GM21367 (cell line): ENCODE data around the gene TRAFD1.

Experiments
- ATAC-seq: cut with Tn5 transposase; IDR thresholded peaks from one replicate; pipeline ENCODE4 v1.9.1; 2021; ENCODE audit not compliant: unreplicated experiment

The TRAFD1 gene

DNA sequence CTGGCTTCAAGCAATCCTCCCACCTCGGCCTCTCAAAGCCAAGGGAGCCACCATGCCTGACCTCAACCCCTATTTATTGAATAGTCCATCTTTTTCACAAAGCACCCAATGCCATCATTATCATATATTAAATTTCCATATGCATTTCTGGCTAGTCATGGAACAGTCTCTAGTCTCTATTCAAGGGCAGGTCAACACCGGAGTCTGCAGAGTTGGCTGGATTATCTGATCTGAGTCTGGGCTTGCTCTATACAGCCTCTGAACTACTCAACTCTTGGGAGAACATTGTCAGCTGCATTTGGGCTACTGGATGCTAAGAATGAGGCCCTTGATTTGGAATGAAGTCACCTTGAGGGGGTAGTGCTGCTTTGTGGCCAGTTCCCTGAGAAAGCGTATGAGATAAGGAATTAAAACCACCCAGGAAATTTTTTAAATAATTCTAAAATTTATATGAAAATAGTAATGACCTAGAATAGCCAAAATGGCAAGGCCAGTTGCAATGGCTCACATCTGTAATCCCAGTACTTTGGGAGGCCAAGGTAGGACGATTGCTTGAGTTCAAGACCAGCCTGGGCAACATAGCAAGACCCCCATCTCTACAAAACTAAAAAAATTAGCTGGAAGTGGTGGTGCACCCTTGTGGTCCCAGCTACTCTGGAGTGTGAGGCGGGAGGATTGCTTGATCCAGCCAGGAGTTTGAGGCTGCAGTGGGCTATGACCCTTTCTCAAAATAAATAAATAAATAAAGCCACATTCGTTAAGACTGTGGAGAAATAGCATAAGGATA is 9.9 kb upstream of the TRAFD1 start:
- ATAC-seq: no peak

DNA sequence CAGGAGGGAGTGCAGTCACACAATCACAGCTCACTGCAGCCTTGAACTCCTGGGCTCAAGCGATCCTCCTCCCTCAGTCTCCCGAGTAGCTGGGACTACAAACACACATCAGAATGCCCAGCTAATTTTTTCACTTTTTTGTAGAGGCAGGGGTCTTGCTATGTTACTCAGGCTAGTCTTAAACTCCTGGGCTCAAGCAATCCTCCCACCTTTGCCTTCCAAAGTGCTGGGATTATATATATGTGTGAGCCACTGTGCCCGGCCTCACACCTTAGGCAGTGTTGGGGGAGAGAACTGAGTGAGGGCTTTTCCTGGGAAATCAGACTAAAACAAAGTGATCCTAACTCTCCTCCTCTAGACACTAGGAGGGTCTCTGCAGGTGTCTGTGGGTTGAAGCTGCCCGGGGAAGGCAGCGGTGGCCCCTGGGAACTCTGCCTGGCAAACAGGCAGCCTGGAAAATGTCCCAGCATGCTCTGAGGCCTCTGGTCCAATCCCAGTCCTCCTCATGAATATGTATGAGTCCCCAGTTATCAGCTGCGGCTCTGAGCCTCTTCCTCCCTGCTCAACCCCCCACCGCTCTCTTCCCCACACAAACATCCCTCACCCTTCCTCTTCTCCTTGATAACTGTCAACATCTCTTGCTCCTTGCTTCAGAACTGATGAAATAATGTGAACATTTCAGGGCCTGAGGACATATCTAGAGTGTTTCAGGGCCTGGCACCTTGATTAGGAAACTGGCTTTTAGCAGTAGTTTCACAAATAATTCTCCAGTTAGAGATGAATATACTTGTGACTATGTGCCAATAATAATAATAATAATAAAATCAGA is 8.9 kb upstream of the TRAFD1 start:
- no peak for ATAC-seq

DNA sequence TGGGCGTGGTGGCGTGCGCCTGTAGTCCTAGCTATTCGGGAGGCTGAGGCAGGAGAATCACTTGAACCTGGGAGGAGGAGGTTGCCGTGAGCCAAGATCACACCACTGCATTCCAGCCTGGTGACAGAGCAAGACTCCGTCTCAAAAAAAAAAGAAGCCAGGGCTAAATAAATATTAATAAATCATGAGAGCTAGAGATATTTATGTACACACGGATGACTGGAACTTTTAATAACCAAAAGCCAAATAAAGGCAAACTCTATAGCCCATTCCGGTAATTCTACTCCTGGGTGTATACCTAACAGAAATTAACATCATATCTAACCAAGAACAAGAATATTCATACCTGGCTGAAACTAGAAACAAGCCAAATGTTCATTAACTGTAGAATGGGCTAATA is 7.7 kb upstream of the TRAFD1 start:
- no peak for ATAC-seq

DNA sequence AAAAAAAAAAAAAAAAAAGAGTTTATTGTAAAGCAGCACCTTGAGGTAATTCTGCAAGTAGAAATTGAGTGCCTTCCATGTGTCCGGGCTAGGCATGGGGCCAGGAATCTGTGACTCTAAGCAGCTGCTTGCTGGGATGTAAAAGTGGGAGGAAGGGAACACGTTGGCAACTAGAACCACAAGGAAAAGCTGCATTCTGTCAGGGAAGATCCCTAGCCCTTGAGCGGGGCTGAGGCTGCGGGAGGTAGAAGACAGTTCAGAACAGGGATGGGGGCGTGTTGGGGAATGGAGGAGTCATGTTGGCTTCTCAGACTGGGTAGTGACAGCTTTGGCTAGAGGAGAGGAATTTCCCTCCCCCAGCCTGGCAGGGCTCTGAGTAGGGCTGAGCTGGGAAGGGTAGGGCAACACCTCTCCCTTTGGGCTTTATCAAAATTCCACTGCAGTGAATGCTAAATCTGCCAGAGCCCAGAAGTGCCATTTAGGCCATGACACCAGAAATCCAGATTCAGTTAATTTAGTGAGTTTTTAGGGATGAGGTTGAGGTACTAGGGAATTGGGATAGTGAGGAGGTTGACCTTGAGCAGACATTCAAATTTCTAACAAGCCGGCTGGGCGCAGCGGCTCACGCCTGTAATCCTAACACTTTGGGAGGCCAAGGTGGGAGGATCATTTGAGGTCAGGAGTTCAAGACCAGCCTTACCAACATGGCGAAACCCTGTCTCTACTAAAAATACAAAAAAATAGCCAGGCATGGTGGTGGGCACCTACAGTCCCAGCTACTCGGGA is 3.4 kb upstream of the TRAFD1 start:
- ATAC-seq: no peak

DNA sequence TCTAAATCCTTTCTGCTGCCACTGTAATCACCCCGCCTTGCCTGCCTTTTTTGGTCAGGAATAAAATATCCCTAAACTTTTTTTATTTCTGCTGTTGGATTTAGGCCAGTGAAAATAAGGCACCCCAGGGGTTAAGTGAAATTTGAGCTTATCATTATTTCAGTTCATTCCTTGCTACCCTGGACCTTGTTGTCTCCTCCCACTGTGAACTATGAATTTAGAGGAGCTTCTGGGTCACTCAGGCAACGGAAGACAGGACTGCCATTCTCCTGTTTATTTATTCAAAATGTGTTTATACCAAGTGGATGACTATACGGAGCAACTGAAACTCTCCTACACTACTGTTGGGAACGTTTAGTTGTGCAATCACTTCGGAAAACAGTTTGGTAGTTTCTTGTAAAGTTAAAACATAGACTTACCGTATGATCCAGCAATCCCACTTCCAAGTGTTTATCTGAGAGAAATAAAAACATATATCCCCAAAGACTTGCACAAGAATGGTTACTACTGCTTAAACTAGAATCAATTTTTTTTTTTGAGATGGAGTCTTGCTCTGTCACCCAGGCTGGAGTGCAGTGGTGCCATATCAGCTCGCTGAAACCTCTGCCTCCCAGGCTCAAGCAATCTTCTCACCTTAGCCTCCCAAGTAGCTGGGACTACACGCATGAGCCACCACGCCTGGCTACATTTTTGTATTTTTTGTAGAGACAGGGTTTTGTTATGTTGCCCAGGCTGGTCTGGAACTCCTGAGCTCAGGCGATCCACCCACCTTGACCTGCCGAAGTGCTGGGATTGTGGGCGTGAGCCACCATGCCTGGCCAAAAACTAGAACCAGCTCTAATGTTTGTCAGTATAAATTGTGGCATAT is 2.3 kb upstream of the TRAFD1 start:
- no peak for ATAC-seq

DNA sequence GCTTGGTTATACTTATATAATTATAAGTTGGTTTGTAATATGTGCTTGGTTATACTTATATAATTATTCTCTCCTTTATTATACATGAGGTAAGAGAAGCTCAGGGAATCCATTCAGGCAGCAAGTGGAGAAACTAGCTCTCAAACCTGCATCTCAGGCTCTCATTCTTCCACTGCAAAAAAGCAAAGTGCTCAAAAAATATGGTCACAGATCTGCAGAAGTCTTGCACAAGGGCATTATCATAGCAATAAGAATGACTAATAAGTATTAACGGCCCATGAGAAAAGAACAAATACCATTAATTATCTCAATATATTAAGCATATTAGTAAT is 476 bp upstream of the TRAFD1 start:
- no peak for ATAC-seq

DNA sequence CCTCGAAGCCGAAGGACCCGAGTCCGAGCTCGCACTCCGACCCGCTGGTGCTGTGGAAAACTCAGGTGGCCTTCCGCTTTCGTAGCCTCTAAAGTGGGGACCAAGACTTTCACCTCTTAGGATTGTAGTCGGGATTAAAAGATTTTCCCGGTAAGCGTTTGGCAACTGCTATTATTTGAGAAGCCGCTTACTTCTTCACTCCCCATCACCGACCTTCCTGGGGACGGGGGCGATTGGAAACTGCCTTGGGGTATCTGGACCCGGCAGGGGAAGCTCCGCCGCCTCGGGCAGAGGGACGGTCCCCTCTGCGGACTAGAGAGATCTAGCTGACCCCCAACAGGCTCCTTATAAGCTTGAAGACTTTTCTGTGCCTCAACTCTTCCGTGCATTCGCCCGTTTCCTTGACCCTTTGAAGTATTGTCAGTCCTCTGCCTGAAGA is 659 bp downstream of the TRAFD1 start:
- no peak for ATAC-seq

DNA sequence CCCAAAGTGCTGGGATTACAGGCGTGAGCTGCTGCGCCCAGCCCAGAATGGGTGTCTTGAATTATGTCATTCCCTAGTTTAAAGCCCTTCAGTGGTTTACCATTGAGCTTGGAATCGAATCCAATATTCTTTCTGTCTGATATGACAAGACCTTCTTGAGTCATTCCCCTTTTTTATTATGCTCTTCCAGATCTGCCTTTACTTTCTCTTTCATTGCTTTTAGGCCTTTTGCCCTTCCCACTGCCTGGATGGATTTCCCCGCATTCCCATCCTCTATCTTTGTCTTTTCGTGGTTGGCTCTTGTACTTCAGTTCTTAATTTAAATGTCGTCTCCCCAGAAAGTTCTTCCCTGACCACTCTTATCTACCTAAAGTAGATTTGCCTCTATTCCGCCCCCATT is 1.6 kb downstream of the TRAFD1 start:
- ATAC-seq: no peak

DNA sequence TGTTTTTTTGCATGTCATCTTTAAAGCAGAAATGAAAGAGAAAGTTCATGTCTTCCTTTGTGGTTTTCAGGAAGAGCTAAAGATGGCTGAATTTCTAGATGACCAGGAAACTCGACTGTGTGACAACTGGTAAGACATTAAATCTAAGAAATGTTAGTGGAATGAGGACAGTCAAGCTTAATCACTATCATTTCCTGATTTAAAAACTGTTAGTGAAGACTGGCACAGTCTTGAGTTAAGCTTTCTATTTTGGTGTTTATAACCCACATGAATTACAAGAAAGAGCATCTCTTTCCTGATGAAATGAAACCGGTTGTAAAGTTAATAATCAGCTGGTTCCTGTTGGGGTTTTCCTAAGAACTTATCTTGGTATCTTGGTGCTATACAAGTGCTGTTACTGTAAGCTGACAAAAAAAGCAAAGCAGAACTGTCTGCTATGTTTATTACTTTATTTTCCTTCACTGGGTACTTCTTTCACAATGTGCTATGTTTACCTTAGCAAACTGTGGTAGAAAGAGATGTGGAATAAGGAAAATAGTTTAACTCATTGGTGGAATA is 5.2 kb downstream of the TRAFD1 start:
- ATAC-seq: no peak

DNA sequence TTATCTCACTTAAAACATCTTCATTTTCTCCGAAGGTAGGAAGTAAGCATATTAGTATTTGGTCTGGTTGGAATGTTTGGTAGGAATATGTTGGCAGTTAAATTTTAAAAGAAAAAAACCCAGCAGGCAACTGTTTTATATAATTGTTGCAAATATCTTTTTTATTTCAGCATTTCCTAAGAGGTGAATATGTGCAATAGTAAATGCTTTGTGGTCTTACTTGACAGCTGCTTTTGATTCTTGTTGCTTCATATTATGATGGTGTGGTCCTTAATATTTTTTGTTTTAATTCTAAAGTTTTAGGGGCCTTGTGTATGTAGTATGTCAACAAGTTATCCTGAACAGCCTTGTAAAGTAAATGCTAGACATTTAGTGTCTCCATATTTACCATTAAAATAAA is 6.3 kb downstream of the TRAFD1 start:
- ATAC-seq: no peak

DNA sequence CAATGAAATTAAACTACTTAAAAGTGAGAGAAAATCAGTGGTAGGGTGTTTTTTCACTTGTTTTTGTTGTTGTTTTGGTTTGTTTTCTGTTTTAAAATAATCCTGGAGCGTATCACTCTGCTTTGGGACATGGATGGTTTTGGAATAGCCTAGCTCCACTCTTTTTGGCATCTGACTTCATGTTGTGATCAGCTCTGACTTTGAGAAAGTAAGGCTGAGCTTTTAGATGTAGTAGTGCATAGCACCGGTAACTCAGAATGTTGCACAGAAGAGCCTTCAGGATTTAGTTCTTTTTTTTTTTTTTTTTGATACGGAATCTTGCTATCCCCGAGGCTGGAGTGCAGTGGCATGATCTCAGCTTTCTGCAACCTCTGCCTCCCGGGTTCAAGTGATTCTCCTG is 8.1 kb downstream of the TRAFD1 start:
- no peak for ATAC-seq

DNA sequence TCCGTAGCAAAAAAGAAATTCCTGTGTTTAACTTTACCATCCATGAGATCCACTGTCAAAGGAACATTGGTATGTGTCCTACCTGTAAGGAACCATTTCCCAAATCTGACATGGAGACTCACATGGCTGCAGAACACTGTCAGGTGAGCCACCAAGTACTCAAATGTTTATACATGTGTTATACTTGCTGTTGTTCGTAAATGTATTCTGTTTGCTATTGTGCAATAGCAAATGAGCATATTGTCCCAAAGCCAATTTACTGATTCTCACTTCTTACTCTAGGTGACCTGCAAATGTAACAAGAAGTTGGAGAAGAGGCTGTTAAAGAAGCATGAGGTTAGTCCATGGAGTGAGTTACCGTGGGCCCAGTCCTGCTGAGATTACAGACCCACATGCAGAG is 9.4 kb downstream of the TRAFD1 start:
- ATAC-seq: no peak

DNA sequence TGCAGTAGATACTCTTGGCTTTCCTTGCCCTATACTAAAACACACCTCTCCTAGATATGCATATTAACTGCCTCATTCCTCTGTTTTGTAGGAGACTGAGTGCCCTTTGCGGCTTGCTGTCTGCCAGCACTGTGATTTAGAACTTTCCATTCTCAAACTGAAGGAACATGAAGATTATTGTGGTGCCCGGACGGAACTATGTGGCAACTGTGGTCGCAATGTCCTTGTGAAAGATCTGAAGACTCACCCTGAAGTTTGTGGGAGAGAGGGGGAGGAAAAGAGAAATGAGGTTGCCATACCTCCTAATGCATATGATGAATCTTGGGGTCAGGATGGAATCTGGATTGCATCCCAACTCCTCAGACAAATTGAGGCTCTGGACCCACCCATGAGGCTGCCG is 15.4 kb downstream of the TRAFD1 start:
- ATAC-seq: no peak

DNA sequence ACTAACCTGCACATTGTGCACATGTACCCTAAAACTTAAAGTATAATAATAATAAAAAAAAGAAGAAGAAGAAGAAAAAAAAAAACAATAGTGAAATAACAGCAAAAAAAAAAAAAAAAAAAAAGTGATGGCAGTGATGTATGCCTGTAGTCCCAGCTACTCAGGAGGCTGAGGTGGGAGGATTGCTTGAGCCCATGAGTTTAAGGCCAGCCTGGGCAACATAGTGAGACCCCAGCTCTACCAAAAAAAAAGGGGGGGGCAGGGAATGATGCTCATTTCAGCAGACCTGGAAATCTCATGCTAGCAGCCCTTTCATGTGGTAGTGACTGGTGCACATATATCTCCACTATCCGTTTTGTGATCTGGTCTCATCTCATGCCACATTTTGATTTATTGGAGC is 20.8 kb downstream of the TRAFD1 start:
- no peak for ATAC-seq

DNA sequence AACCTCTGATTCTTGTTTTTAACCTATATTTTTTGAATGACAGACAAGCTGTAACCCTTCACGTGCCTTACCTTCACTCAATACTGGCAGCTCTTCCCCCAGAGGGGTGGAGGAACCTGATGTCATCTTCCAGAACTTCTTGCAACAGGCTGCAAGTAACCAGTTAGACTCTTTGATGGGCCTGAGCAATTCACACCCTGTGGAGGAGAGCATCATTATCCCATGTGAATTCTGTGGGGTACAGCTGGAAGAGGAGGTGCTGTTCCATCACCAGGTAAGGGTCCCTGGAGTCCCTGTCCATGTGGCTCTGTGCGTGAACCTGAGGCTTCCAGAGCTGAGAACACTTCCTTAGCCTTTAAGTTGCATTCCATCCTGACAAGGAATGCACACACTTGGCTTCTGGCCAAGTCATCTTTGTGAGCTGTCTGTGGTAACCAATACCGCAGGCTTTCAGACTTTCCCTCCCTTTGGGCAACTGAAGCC is 22.7 kb downstream of the TRAFD1 start:
- no peak for ATAC-seq

DNA sequence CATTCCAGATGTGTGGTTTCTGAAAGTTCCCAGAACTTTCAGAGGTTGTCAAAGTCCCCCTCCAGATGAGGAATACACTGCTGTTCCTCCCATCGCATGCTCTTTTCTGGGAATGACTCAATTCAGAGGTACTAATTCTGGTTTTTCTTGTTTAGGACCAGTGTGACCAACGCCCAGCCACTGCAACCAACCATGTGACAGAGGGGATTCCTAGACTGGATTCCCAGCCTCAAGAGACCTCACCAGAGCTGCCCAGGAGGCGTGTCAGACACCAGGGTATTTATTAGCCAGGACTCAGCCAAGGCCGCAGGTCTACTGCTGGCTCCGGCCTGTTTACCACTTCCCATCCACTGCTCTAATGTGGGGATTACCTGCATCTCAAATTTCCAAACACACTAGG is 24.2 kb downstream of the TRAFD1 start:
- no peak for ATAC-seq

DNA sequence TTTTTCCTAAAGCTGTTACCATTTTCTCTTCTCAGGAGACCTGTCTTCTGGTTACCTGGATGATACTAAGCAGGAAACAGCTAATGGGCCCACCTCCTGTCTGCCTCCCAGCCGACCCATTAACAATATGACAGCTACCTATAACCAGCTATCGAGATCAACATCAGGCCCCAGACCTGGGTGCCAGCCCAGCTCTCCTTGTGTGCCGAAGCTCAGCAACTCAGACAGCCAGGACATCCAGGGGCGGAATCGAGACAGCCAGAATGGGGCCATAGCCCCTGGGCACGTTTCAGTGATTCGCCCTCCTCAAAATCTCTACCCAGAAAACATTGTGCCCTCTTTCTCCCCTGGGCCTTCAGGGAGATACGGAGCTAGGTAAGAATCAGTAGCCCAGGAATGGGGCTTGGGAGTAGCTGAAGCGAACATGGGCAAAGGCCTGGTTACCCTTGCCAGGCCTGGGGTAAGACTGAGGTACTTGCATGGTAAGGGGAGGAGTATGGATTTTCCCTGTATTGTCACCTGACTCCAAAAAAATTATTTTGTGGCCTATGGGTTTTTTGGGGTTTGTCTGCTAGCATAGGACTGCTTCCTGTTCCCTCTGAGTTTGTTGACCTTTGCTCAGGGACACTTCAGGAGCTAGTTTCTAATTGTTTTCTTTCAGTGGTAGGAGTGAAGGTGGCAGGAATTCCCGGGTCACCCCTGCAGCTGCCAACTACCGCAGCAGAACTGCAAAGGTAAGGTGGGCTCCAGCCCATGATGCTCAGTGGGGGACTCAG is 26.6 kb downstream of the TRAFD1 start:
- no peak for ATAC-seq

DNA sequence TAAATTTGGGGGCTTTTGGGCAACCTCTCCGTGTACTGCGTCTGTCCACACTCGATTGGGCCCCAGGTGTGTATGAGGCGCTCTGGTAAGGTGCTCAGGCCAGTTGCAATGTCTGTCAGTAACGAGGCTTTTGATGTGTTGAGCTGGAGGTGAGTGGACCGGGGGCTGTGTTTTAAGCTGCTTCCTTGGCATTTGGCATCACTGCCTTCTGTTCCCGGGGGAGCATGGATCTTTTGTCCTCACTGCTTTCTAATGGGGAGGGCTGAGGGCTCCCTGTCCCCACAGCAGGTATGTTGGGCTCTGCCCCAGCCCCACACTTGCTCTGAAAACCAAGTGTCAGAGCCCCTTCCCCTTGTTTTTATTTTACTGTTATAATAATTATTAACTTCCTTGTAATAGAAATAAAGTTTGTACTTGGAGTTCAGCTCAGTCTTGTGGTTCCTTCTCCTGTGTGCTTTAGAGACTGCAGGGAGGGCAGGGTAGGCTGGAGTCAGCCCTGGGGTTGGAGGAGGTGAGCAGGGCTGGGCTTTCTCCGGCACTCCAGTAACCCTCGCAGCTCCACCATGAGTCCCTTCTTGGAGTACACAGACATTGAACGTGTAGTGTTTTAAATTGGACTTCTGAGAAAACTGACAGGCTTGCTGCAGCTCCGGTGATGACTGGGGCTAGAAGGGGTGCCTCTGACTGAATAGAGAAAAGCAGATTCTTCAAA is 28.0 kb downstream of the TRAFD1 start:
- no peak for ATAC-seq

DNA sequence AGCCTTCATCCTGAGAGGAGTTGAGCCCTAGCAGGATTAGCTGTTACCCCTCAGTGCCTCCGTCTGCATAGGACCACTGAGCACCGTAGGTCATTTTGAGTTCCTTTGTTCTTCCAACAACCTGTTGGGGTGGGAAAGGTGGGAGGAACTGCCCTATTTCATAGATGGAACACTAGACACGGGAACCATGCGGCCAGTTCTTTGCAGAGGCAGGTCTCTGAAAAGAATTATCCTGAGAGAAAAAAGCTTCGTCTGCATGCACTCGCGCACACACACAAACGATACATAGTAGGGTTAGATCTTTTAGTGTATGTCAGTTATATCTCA is 28.5 kb downstream of the TRAFD1 start:
- ATAC-seq: no peak
